Stimulated activated CD4-positive, alpha-beta T cell treated with anti-CD3 and anti-CD28 coated beads, Interleukin-15, amount 100 ng/mL, for 1 hour (primary cell): ENCODE measurements around the gene GREB1.
"Not testable (repeated sequence)": the region's sequence is repeated elsewhere in the genome, so short reads cannot be mapped to it uniquely, and the experiment has no call there.

Source experiments
- DNase-seq, 2 donors: peaks; one replicate each; pipeline ENCODE4 v3.0.0-alpha.2; 2020; ENCODE audit warnings: low read depth in 1 of 2, low spot score in 1 of 2

GREB1 gene

DNA sequence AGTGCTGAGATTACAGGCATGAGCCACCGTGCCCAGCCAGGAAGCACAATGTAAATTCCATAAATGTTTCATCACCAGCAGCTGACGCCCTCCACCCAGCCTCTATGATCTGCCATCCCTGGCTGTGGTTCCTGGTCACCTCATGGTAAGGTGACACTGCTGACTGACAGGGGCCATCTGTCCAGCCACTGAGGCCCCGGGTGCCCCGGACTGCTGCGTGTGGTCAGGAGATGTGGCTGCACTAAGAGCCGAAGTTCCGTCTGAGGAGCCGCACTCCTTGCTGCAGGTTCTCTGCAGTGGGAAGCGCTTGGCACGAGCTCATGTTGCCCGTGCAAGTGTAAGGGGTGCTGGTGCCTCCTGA, 125.2 kb downstream of the GREB1 start:
- DNase-seq = no peak

DNA sequence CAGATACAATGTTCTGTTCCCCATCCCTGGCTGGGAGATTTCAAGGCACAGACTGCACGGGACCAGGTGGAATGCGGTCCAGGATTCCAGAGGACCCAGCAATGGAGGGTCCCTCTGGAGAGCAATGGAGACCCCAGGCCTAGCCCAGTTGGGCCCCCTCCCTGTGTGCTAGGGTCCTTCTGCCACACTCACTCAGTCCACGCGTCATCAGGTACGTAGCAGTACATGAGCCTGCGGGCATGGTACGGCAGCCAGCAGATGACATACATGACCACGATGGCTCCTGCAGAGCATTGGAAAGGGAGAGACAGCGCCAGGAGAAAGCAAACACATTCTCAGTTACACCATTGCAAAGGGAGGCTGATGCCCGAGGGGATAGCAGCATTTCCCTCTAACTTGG, 126.0 kb downstream of the GREB1 start:
- no peak for DNase-seq

DNA sequence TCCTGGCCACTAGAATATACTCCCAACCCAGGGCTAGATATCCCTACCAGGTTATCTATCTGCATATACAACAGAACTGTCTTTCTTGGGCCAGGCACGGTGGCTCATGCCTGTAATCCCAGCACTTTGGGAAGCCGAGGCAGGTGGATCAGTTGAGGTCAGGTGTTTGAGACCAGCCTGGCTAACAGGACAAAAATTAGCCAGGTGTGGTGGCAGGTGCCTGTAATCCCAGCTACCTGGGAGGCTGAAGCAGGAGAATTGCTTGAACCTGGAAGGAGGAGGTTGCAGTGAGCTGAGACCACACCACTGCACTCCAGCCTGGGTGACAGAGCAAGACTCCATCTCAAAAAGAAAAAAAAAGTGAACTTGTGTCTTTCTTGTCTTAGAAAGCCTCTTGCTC, 126.6 kb downstream of the GREB1 start:
- DNase-seq = not testable (repeated sequence)

DNA sequence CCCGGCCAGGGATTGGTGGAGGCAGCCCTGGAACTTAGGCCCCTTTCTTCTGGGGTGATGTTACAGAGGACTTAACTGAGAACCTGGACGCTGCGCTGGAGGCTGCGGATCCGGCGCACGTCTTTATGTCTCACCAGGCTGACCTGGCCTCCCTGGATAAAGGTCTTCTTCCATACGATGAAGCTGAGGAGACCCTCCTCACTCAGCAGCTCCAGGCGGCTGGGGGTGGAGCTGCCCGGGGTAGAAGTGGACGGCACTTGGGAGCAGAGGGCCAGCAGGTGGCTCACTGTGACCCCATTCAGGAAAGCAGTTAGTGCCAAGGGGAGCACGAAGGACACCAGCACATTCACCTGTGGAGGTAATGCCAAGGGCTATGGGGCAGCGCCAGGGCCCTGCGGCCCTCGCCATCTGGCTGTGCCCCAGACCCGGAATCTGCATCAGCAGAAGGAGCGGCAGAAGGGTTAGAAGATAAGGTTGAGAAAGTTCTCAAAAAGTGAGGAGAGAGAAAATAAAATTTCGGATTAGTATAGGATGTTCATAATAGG, 128.1 kb downstream of the GREB1 start:
- DNase-seq = no peak

DNA sequence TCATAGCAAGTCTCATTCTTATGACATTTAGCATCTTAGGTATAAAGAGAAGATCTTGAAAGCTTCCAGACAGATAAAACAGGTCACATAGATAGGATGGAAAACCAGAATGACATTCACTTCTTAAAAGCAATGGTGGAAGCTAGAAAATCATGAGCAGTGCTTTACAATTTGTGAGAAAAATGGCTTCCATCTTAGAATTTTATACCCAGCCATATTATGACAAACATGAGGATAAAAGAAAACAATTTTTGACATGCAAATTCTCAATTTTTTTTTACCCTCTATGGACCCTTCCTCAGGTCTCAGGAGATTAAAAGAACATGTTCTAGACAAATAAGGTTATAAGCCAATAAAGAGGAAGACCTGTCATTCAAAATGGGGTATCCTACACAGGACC, 129.0 kb downstream of the GREB1 start:
- no peak for DNase-seq

DNA sequence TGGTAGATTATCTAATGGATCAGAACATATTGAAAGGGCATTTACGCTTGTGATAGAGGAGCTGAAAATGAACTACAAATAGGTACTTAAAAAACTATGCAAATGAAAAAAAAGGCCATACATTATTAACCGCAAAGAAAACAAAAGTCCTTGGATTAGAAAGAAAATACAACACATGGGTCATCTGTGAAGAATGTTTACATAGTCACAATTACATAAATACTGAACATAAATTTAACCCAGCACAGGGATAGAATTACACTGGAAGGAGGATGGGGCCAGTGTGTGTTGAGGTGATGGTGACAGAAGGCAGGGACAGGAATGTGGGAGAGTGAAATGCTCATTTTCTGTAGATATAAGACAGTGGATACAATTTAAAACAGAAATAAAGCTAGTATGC, 129.6 kb downstream of the GREB1 start:
- no peak for DNase-seq

DNA sequence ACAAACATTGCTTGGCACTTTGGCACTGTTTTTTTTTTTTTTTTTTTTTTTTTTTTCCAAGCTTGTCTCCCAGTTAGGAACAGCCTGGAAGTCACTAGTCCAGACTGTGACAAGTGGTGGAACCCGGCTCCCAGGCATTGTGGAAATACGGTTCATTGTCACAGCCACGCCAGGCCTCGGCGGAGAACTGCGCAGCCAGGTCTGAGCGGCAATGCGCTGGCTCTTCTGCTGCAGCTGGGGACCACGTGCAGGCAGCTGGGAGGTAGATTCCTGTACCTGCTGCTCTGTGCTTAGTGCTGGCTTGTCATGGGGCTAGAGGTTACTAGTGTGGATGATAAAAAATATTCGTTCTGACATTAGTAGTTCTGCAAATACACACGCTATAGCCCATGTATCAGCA, 131.2 kb downstream of the GREB1 start:
- DNase-seq = no peak

DNA sequence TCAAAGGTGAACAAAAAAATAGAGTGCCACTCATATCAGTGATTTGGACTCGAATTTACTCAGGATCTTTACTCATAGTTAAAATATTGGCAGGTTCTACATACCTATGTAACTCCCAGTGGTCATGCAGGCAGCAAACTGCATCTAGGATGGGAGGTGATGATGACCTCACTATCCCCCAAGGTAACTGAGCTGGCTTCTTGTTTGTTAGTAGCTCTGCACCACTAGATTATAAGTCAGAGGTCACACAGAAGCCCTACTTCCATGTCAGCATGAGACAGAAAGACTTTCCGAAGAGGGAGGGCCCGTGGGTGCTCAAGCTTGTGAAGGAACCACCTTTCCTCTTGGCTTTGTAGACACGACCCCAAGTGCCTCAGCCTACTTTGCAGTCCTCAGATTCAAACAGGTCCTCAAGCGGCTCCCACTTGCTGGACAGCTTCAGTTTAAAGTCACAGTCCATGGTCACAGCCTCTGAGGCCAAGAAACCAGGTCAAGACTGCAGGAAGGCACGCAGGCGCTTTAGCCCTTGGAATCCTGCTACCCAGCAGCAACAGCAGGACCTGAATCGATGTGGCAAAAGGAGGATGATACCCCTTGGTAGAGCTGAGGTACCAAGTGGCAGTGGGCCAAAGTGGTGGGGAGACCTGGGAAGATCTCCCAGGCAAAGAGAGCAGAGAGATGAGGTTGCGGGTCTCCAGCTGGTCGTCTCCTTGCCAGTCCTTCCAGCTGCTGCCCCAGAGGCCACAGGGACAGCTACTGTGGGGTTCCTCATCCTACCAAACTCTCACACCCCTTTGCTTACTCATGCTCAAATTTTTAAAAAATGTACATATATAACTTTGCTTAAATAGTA, 131.9 kb downstream of the GREB1 start:
- DNase-seq = no peak

DNA sequence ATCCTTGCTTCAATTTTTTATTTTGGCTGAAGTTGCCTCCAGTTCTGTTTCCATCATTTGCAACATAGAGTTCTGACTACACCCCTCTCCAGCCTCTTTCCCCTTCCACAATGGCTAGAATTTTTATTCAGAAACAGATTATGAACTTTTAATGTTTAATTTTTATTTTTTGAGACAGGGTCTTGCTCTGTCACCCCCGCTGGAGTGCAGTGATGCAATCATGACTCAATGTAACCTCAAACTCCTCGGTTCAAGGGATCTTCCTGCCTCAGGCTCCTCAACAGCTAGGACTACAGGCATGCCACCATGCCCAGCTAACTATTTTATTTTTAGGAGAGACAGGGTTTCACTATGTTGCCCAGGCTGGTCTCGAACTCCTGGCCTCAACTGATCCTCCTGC, 133.3 kb downstream of the GREB1 start:
- DNase-seq = no peak

DNA sequence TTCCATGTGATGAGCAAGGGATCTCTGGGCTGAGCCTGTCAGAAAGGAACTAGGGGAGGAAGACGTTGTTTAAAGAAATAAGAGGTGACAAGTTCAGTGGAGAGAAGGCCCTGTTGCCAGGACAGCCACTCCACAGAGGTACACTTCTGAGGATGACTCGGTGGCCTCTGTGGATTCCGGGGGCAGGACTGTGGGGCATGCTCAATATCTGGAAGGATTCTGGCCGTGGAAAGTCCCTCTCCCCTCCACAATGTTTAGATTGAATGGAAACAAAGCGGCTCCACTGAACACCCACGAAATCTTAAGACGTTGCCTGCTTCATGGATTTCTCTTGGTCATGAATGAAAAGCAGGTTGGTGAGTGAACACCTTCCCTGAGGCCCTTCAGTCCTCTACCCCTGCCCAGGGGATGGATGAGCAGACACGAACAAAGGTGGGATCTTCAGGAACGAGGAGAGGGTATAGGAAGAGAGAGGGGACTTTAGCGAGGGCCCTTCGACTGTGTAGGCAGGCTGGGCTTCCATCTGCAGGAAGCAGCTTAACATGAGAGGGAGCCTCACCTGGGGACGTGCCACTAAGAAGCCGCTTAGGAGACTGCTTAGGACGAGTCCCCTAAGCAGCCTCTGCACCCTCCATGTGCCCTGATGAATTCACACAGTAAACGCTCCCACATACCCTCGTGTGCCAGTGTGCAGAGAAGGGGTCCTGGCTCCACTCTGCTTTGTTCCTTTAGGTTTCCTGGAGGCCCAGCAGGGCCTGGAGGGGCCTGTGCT, 134.2 kb downstream of the GREB1 start:
- DNase-seq = no peak

DNA sequence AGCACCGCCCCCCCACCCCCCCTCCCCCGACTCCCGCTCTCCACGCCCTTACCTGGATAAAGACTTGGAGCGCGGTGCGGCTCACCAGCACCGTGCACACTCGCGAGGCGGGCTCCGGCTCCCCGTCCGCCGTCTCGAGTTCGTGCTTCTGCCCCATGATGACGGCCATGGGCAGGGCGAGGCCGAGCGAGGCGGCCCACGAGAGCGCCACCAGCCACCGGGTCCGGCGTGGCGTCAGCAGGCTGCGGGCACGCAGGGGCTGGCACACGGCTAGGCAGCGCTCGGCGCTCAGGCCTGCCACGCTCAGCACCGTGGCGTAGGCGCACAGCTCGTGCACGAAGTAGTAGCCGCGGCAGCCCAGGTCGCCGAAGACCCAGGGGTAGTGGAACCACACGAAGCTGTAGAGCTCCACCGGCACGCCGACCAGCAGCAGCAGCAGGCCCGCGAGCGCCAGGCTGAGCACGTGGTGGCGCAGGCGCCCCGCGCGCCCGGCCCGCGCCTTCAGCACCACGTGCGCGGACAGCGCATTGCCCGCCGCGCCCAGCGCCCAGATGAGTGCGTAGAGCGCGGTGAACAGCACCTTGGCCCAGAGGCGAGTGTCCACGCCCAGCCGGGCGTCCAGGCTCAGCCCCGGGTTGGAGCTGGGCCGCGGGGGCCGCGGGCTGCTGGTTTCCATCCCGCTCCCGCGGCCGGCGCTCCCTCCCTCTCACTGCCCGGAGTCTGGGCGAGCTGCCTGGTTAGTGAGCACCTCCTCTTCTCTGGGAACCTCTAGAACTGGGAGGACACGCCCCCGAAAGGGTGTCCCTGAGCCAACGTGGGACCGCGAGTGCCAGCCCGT, 135.8 kb downstream of the GREB1 start, which contains the start of gene NTSR2:
NTSR2 (minus strand) TSS at position 742 of the 838 bp plus-strand sequence; CDS start at position 676, 66 bp downstream.
- peak in 1 of 2 donors; percentile 17 for DNase-seq

DNA sequence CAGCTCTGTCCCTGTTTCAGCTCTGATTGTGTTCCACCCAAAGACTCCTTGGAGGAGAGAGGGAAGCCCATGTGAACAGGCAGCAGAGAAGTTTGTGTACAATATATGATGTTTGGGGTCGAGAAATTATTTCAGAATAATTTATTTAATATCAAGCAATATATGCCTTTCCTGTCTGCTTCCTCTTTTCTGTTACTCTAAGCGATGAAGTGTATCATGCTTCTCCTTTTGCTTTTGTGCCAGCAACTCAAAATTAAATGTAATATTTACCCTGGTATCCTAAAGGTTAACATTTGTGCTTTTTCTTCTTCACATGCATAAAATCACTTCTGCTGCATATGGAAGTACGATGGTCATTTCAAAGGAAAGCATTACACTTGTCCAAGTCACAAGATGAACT, 138.6 kb downstream of the GREB1 start:
- DNase-seq = no peak

DNA sequence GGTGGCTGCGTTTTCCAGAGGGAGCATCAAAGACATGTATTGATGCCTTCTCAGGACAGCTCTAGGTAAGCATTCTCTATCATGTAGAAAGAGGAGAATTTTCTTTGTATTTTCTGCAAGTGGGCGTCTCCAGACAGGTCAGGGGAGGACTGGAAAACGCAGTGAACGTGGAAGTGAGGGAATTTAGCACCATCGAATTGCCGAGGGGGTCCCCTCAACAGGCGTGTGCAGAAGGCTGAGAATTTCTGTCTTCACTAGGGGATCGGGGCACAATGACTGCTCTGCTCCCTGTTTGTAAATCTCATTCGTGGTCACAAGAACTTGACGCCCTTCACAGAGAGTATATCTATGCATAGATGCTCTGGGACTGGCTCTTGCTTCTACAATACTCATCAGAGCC, 141.1 kb downstream of the GREB1 start:
- DNase-seq = no peak

DNA sequence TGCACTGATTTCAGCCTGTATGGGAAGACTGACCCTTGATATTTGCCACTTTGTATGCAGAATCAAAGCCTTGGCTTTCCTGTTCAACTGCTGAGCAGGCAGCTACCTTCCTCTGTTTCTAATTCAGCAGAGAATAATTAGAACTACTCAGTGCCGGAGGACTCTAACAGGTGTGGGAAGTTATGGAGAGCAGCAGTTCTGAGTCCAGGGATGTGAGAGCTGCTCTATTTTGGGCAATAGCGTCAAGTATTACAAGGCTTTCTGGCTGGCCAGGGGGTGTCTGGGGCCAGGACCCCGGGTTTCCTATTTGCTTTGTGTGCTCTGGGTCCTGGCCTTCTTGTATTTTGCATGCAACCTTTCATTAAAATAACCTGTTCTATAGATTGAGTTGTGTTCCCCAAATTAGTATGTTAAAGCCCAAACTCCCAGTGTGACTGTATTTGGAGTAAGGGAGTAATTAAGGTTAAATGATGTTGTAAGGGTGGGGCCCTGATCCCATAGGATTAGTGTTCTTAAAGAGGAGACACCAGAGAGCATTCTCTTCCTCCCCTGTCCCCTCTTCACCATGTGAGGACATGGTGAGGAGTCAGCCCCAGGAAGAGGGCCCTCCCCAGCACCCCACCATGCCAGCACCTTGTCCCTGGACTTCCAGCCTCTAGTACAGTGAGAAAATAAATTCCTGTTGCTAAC, 141.7 kb downstream of the GREB1 start:
- DNase-seq = no peak

DNA sequence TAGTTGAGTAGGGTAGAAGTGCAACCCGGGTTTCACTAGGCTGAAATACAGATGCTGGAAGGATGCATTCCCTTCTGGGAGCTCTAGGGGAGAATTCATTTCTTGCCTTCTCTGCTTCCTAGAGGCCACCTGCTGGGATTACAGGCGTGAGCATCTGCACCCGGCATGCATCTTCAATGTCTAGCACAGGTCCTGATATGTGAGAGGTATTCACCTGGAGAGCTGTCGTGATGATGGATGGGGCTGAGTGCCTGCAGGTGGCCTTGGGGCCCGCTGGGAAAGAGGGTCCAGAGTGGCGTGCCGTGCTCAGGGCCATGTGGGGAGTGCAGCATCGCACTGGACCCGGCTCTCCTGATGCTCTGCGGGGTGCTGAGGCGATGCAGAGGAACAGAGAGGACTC, 142.8 kb downstream of the GREB1 start:
- no peak for DNase-seq

DNA sequence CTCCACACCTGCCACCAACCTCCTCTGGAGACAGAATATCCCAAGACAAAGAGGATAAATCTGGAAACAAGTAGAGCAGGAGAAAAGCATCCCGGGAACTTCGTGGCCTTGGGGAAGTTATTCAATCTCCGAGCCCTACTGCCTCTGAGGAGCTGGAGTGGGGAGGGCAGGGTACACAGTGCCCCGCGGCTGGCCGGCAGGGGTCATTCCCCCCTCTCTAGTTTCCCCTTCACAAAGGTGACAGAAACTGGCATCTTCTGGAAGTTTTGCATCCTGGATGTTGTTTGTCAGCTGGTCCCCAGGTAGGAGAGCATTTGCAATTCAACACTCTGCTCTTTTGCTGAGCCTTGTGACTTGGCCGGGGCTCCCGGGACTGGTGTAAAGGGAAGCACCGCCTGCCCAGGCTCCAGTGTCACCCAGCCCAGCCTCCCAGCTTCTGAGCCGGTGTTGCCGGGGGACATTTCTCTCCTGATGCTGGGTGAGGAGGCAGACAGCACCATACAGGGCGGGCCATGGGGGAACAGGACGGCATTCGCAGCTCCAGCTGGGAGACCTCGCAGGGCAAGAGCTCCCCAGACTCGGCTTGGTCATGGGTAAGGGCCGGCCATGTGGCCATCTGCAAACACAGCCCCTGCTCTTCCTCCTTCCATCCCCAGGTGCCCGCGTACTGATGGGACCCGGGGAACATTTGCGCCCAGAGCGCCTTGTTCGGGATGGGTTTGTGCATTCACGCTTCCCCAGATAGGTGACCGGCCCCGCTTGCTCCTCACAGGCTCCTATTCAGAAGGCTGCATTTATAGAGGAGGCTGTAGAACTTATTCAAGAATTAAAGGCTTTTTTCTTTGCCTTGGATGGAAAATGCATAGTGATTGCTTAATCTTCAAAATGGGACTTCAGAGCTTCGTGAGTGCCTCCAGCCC, 143.6 kb downstream of the GREB1 start:
- no peak for DNase-seq

DNA sequence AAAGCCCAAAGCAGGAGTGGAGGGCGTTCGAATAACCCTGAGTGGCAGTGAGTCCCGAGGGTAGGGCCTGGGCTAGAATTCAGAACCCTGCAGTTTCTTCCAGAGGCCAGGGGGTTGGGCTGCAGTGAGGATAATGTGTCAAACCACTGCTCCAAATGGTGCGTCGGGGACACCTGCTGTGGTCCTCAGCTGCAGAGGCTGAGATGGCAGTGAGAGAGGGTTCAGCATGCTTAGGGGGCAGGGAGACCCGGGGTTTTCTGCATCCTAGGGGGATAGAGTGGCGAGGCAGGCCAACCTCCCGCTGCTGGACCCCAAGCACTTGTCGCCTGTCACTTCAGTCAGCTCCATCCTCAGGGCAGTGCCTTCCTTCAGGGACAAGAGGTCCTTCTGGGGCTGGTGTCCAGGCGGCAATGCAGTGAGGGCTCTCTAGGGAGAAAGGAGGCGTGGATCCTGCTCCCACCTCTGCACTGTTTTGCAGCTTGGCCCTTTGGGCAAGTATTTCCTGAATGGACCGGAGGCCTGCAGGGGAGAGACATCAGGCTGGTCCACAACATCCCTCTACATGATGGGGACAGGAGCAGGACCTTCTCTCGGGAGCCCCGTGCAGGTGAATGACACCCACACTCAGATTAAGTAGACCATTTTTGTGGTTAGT, 144.6 kb downstream of the GREB1 start:
- no peak for DNase-seq

DNA sequence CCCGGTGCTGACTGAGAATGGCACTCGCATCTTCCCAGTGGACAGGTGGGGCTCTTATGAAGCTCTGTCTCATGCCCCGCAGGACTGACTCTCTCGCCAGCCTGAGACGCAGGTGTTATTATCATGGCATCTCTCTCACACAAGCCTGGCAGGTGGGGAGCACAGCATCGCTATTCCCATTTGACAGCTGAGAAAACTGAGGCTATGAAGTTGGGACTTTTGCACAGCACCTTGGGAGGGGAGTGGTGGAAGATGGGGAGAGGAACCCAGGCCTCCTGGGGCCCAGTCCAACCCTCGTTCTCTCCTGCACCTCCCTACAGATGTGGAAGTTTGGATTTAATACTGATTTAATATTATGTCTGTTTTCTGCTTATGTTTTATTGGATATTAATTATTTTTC, 145.2 kb downstream of the GREB1 start:
- no peak for DNase-seq
